Thoracic aorta (tissue), 2 donors: ENCODE measurements around the gene RFTN1. TPM values are rescaled to one million over a fixed set of nuclear protein-coding genes. Genes with fewer than 3 reads are reported as not detected.

Experiments
- ATAC-seq: fragments of 150-250 bp; one replicate; pipeline ENCODE4 v1.8.0; 2017; ENCODE audit warnings: low read depth; ENCODE audit not compliant: insufficient number of reproducible peaks, low FRiP score
- DNase-seq: peaks from one replicate; pipeline ENCODE4 v3.0.0-alpha.2; 2020; ENCODE audit warnings: low spot score
- H3K27ac ChIP-seq, 2 donors: fragments of 200-600 bp; sonication (generic); 1 replicate in 1 of 2; 2 replicates in 1 of 2; pipeline ENCODE4 v1.5.1; 2016; ENCODE audit warnings: mild to moderate bottlenecking in 2 of 2, moderate library complexity in 2 of 2
- H3K27me3 ChIP-seq: fragments of 200-600 bp; sonication (generic); replicated peaks from 2 replicates; pipeline ENCODE4 v1.6.0; 2016; ENCODE audit warnings: mild to moderate bottlenecking; ENCODE audit not compliant: insufficient read depth
- H3K36me3 ChIP-seq: fragments of 200-600 bp; sonication (generic); one replicate; pipeline ENCODE4 v1.5.1; 2016
- H3K4me1 ChIP-seq, 2 donors: fragments of 200-600 bp; sonication (generic); 1 replicate in 1 of 2; 2 replicates in 1 of 2; pipeline versions ENCODE4 v1.5.1 to v1.6.0; 2016; ENCODE audit warnings: low read depth in 2 of 2, mild to moderate bottlenecking in 1 of 2; ENCODE audit not compliant: control insufficient read depth in 1 of 2
- H3K4me3 ChIP-seq: fragments of 200-600 bp; sonication (generic); 2 replicates; pipeline ENCODE4 v1.5.1; 2016; ENCODE audit warnings: mild to moderate bottlenecking
- H3K9me3 ChIP-seq: fragments of 200-600 bp; sonication (generic); 2 replicates; pipeline ENCODE4 v1.5.1; 2016
- total RNA-seq, 2 donors: library from RNA; depleted of rRNA; stranded (reverse); fragments of >200 nt; gene quantifications; one replicate each; pipeline versions ENCODE4 v1.1.0 to v1.2.3, GENCODE V29; 2016
- TF ChIP-seq, protein P1 (sequence below): fragments of 200-600 bp; sonication (generic); IDR thresholded peaks from one replicate; pipeline ENCODE4 v1.5.1; 2019; ENCODE audit warnings: antibody characterized with exemption

The RFTN1 gene
- total RNA-seq, 2 donors from 2014 or later, result 69.7 to 108 TPM

DNA sequence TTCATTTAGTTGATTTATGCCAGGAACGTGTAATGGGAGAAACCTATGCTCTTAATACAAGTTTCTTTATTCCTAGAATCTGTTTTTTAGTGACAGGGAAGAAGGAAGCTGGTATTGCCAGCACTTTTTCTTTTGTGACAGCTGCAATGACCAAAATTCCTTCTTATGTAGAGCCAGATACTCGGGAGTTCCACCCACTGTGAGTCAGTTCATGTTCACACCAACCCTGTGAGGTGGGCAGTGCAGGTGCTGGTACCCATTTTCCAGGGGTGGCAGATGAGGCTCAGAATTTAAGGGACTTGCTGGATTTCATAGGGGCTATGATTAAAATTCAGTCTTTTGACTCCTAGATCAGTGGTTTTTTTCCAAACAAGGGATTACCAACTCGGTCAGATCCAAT is 213.8 kb downstream of the RFTN1 start:
- DNase-seq (no peak), ATAC-seq (no peak)
- H3K4me3 ChIP-seq, result no peak overlapping the region
- H3K27ac ChIP-seq, result no peak overlapping the region
- TF ChIP-seq, protein P1, sequence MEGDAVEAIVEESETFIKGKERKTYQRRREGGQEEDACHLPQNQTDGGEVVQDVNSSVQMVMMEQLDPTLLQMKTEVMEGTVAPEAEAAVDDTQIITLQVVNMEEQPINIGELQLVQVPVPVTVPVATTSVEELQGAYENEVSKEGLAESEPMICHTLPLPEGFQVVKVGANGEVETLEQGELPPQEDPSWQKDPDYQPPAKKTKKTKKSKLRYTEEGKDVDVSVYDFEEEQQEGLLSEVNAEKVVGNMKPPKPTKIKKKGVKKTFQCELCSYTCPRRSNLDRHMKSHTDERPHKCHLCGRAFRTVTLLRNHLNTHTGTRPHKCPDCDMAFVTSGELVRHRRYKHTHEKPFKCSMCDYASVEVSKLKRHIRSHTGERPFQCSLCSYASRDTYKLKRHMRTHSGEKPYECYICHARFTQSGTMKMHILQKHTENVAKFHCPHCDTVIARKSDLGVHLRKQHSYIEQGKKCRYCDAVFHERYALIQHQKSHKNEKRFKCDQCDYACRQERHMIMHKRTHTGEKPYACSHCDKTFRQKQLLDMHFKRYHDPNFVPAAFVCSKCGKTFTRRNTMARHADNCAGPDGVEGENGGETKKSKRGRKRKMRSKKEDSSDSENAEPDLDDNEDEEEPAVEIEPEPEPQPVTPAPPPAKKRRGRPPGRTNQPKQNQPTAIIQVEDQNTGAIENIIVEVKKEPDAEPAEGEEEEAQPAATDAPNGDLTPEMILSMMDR, result no peak
- no peaks in the 10 kb centered on the region for H3K9me3 ChIP-seq
- H3K27me3 ChIP-seq, result no peaks in the 10 kb centered on the region
- H3K4me1 ChIP-seq, result peaks cover 3 to 12% of the 10 kb centered on the region in 2 donors
- no peaks in the 10 kb centered on the region for H3K36me3 ChIP-seq

DNA sequence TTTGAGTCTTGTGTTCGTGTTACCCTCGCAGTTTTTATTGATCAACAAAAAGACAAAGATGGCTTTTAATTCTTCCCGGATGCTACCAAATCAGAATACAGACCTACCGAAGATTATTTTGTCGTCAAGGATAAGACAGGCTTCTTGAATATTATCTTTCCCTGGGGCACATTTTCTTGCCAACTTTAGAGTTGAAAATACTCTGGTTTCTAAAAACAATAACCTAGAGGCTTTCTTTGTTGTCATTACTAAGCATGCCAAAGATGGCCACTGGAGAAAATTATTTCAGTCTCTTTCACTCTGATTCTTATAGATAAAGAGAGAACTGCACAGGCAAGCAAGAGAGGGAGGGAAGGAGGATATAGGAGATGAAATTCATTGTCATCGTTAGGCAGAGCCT is 214.6 kb downstream of the RFTN1 start:
- H3K4me1 ChIP-seq, result peaks cover 3 to 12% of the 10 kb centered on the region in 2 donors
- TF ChIP-seq, protein P1, result no peak
- H3K4me3 ChIP-seq, result no peak overlapping the region
- no peaks in the 10 kb centered on the region for H3K36me3 ChIP-seq
- DNase-seq (no peak), ATAC-seq (no peak)
- H3K27me3 ChIP-seq, result no peaks in the 10 kb centered on the region
- H3K9me3 ChIP-seq, result no peaks in the 10 kb centered on the region
- H3K27ac ChIP-seq, result no peak overlapping the region

DNA sequence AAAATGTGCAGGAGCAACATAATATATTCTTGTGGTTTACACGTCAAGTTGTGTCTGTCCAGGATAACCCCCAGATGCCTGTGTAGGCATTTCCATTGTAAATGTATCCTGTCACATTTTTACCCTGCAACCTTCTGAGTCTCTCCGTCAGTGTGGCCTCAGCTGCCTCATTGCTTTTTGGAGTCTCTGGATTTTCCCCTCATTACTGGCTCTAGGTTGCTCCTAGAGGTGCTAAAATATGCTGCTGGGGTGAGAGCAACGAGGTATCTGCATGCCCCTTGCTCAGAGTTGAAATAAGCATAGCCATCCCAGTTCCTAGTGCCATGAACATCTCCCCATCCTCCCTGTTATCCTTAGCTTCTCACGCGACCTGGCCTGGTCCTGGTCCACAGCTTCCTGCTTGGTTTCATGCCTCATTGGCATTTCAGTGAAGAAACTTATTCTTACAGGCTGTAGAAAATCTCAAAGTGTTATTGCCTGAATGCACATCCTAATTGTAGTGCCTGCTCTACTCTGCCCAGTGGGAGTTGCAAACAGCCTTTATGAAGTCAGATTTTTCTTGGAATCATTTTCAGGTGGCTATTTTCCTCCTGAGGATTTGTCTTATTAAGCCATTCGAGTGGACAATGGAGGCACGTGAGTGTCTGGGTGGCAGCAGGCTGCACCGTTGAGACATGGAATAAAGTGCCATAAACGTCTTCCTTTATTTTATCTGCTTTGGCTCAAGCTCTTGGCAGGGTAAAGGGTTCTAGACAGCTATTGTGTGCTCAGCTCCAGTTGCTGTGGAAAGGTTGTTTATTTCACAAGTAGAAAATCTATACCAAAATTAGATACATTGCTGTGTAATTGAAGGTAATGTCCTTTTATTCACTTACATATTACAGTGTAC is 215.3 kb downstream of the RFTN1 start:
- Histone ChIP-seq H3K27ac (no peak overlapping the region), H3K4me1 (peaks cover 3 to 12% of the 10 kb centered on the region in 2 donors), H3K4me3 (no peak overlapping the region), H3K36me3 (no peaks in the 10 kb centered on the region), H3K27me3 (no peaks in the 10 kb centered on the region), H3K9me3 (no peaks in the 10 kb centered on the region)
- no peak for DNase-seq
- ATAC-seq, result no peak
- TF ChIP-seq, protein P1, result no peak

DNA sequence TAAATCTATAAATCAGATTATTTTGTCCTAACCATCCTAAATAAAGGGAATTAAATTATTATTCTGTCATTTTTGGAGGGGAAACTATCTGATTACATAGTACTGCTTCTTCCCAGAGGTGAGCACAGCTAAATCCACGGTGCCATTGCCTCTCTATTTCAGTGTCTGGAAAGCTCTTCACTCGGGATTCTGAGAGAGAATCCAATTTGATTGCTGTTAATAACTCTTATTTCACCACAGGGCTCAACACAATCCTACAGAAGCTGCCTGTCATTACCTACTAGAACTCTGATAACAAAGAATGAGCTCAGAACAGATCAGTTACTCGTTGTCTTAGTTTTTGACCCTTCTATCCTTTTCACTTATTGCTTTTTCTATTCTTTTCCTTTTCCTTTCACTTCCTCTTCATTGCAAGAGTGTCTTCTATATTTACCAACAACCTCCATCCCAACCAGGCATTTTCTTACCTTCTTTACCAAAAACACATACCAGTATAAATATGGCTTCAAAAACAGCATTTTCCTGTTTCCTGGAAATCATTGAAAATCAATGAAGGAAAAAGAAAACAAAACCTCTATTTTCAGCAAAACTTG is 218.1 kb downstream of the RFTN1 start:
- no peaks in the 10 kb centered on the region for H3K36me3 ChIP-seq
- H3K27me3 ChIP-seq, result no peaks in the 10 kb centered on the region
- H3K4me1 ChIP-seq, result peaks cover 3 to 12% of the 10 kb centered on the region in 2 donors
- no peak for ATAC-seq
- no peak overlapping the region for H3K27ac ChIP-seq
- DNase-seq, result no peak
- no peak overlapping the region for H3K4me3 ChIP-seq
- no peaks in the 10 kb centered on the region for H3K9me3 ChIP-seq
- TF ChIP-seq, protein P1, result no peak

DNA sequence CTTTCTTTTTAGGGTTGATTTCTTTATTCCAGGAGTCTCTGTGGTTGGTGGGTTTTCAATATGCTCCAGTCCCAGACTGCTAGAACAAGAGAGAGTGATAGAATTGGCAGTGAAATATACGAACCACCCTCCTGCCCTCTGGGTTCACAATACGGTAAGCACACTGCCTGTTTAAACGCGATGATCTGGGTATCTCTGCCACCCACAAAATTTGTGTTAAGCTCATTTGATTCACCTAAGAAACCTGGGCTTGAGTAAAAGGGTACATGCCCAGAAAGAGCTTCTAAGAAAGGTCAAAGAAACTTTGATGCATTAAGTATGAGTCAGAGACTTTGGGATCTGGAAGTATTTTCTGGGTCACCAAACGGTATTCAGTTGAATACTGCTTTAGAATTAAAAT is 218.7 kb downstream of the RFTN1 start:
- TF ChIP-seq, protein P1, result no peak
- no peaks in the 10 kb centered on the region for H3K36me3 ChIP-seq
- H3K4me1 ChIP-seq, result peaks cover 3 to 16% of the 10 kb centered on the region in 2 donors
- DNase-seq, result no peak
- H3K9me3 ChIP-seq, result no peaks in the 10 kb centered on the region
- no peak overlapping the region for H3K4me3 ChIP-seq
- no peaks in the 10 kb centered on the region for H3K27me3 ChIP-seq
- H3K27ac ChIP-seq, result no peak overlapping the region
- no peak for ATAC-seq
